SIG-M5 (cell line): ENCODE measurements around the gene CHST10.
"Not testable (repeated sequence)": the region's sequence is repeated elsewhere in the genome, so short reads cannot be mapped to it uniquely, and the experiment has no call there.

Experiments
- DNase-seq: peaks from one replicate; lab custom pipeline; 2025; lab: John Stamatoyannopoulos, UW

The CHST10 gene, protein sequence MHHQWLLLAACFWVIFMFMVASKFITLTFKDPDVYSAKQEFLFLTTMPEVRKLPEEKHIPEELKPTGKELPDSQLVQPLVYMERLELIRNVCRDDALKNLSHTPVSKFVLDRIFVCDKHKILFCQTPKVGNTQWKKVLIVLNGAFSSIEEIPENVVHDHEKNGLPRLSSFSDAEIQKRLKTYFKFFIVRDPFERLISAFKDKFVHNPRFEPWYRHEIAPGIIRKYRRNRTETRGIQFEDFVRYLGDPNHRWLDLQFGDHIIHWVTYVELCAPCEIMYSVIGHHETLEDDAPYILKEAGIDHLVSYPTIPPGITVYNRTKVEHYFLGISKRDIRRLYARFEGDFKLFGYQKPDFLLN

DNA sequence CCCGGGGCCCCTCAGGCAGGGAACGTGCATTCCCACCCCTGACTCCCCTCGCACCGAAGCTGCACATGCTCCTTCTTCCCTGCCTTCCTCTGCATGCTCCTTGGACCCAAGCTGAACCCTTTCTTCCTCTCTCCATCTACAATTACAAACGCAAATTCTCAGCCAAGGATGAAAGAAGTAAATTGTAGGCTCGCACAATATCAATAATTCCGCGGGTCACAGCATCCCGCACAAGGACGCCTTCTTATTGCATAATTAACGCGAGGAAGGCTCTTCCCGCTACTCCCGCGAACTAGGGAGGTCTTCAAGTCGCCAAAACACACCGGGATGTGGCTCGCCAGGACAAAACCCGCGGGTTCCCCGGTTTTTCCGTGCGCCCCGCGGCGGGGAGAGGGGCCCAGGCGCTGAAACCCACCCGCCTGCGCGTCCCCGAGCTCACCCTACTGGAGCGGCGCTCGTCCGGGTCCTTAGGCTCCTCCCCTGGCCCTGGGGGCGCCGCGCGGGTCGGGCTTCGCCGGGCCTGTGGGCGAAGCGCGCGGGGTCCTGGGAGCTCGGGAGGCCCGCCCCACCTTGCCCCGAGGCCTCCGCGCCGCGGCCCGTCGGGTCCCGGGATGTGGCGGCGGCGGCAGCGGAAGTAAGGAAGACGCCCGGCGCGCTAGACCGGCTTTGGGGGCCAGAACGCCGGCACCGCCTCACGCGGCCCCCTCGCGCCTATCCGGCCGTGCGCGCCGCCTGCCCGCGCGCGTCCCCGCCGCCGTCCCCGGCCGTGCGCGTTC is at the start of gene CHST10:
TSS of gene CHST10 (minus strand) at position 734 of the 776 bp plus-strand sequence. CDS start 10,993 bp downstream, outside the sequence.
- DNase-seq, result no peak

DNA sequence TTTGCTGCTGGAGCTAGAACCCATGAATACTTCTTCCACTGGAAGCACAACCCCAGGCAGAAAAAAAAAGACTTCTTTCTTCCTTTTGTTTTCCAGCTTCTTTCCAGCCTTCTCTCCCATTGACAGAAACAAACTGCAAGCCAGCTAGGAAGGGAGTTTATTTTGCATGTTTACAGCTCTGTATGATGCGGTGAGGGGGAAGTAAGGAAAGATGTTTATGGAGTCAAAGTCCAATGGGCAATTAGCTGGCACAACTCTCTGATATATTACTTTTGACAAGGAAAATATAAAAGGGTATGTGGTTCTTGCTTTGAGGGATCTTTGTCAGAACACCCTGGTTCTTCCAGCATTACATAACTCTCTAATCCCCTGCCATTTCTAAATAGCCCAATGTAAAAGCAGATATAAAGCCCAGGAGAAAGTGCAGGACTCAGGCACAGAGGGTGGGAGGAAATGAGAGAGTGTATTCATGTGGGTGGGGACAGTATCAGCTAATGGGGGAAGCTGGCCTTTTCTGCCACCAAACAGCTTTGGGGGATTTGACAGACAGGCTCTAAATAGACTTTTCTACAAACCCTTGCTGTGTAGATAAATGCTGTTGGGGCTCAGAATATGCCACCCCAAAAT is 43.5 kb upstream of the CHST10 start:
- DNase-seq, result no peak

DNA sequence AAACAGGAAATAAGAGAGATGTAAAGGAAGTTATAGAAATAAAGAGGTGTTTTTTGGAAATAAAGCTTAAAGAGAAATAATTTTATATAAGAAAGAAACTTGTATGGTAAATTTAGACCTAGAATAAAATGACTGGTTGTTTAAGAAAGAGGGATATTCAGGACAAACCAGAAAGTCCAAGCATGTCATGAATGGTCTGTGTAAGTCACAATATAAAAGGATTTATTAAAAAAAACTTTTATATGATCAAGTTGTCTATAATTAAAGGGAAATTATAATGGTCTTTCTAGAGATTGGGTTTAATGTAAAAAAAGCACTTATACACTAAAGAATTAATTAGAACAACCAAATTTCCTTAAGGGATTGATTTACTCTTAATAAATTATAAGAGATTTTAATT is 38.9 kb upstream of the CHST10 start:
- DNase-seq, result not testable (repeated sequence)

DNA sequence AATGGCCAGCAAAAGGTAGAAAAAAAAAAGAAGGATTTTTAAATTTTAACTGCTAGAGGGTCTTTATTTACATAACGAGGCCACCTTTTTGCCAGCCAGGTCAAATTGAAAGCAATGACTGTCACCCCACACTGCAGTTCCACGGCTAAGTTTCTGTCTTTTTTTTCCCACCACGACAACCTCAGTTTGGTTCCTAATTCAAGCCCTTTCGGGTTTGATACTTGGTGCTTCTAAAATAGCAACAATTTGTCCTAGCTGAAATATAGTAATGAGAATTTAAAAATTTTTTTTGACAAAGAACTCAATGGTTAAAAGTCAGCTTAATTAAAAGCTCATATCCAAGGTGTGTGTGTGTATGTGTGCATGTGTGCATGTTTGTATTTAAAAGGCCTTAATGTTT is 36.4 kb upstream of the CHST10 start:
- no peak for DNase-seq

DNA sequence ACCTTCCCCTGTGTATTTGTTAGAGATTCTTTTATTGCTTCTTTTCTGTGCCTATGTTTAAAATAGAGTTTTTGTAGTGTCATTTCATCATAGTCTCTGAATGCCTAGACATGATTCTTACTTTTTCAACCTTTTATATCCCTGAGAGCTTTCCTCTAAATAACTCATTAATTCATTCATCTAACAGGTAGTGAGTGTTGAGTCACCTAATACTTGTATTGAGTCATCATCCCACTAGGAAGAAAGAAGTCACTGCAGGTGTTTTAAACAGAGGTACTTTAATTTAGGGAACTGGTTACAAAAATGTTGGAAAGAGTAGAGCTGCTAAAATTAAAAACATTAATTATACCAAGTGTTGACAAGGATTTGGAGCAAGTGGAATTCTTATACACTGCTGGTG is 34.3 kb upstream of the CHST10 start:
- DNase-seq, result no peak

DNA sequence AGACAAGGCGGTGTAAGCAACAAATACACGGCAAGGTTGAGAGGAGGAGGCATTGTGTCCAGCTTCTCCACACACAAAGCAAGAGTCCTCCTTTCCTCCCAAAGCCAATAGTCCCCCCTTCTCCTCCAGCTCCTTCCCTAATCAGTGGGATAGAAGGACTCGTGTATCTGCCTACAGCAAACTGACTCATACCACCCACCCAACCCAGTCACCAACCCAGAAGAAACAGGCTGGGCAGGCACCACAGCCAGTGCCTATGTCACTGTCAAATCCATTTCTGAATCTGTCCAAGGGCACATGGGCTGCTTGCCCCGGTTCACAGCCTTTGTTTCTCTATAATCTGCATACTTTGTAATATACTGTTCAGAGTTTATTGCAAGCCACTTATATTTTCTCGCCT is 33.6 kb upstream of the CHST10 start:
- DNase-seq, result no peak

DNA sequence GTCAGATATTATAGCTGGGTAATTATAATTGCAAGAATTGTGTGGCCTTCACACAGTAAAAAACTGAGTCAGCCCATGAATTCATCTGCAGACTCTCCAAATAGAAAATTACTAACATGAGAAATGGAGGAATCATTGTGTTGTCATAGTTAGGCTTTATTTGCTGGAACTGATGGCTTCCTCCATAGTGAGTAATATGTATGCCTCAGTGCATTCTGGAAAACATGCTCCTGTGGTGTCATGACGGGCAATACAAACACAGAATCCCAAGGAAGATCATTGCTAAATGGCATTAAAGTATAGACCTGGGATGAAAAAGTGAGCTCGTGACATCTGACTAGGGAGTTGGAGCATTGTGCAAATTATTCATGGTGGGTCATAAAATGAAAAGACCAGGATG is 29.2 kb upstream of the CHST10 start:
- no peak for DNase-seq

DNA sequence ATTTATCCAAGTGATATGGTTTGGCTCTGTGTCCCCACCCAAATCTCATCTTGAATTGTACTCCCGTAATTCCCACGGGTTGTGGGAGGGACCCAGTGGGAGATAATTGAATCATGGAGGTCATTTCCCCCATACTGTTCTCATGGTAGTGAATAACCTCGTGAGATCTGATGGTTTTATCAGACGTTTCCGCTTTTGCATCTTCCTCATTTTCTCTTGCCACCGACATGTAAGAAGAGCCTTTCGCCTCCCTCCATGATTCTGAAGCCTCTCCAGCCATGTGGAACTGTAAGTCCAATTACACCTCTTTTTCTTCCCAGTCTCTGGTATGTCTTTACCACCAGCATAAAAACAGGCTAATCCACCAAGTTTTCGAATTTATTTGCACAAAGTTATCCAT is 20.3 kb upstream of the CHST10 start:
- no peak for DNase-seq

DNA sequence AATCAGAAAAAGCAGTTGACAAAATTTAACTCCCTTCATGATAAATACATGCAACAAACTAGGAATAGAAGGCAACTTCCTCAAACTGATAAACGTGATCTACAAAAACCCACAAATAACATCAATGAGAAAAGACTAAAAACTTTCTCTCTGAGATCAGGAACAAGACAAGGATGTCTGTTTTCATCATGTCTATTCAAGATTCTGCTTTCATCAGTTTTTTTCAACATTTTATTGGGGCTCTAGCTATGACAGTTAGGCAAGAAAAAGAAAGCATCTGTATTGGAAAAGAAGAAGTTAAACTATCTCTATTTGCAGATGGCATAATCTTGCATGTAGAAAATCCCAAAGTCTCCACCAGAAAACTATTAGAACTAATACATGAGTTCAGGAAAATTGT is 12.3 kb upstream of the CHST10 start:
- no peak for DNase-seq

DNA sequence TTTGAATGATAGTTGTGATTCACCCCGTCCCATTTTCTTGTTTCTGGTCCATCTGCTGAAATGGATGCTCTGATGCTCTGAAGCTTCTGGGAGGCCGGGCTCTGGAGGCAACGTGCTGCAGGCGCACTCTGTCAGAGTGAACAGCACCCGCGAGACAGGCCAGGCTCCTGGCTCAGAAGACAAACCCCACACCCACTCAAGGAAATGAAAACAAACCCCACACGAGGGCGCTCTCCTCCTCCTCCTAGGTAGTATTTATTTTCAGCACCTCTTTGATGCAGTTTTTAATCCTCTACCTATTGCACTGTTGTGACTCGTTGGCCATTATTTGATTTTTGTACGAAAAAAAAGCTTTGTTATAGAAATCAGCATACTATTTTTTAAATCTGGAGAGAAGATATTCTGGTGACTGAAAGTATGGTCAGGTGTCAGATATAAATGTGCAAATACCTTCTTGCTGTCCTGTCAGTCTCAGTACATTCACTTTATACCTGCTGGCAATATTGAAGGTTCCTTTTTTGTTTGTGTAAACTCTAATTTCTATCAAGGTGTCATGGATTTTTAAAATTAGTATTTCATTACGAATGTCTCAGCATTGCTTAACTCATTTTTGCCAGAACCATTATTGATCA is 10.3 kb upstream of the CHST10 start:
- no peak for DNase-seq

DNA sequence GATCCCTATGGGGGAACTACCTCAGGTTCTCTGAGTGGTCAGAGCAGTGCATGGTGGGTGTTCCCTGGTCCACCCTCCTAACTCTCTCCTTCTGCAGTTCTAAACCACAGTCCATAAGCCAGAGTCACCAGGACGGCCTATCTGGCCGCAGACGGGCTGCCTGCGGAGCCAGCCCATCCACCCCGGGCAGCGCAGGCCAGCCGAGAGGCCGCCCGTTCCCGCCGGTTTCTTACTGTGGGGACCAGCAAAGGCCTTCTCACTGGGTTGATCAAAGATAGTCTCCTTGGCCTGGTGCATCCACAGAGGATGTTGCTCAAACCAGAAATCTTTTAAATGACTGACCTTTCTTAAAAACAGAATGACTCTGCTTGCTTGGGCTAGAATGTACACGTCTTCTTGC is 9.6 kb upstream of the CHST10 start:
- no peak for DNase-seq

DNA sequence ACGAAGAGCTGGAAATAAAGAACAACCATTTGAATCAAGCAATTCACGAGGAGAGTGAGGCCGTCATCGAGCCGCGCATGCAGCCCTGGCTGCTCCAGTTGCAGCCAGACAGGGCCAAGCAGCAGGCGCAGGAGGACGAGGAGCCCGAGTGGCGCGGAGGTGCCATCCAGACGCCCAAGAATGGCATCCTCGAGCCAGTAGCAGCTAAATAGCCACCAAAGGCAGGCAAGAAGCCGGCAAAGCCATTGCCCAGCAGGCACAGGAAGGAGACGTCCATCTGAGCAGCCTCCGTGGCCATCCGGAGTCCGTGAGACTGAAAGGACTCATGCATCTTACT is 8.9 kb upstream of the CHST10 start:
- no peak for DNase-seq

DNA sequence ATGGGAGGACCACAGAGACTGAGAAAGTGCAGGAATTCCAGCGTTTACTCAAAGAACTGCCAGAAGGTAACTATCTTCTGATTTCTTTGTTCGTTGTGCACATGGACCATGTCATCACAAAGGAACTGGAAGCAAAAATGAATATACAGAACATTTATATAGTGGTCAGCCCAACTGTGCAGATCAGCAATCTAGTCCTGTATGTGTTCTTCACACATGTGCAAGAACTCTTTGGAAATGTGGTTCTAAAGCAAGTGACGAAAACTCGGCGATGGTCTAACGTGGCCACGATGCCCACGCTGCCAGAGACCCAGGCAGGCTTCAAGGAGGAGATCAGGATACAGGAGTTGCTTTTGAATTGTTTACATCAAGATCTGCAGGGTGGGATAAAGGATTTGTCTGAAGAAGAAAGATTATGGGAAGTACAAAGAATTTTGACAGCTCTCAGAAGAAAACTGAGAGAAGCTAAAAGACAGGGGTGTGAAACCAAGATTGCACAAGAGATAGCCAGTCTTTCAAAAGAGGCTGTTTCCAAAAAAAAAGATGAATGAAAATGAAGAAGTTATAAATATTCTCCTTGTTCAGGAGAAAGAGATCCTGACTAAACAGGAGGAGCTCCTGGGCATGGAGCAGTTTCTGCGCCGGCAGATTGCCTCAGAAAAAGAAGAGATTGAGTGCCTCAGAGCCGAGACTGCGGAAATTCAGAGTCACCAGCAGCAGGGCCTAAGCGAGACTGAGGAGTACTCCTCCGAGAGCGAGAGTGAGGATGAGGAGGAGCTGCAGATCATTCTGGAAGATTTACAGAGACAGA is 8.3 kb upstream of the CHST10 start:
- no peak for DNase-seq

DNA sequence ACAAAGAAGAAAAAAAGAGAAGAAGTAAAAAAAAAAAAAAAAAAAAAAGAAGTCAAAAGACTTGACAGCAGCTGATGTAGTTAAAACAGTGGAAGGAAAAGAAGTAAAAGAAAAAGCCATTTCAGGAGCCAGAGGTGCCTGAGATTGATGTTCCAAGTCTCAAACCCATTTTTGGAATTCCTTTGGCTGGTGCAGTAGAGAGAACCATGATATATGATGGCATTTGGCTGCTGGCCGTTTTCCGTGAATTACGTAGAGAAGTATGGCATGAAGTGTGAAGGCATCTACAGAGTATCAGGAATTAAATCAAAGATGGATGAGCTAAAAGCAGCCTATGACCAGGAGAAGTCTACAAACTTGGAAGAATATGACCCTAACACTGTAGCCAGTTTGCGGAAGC is 7.6 kb upstream of the CHST10 start:
- no peak for DNase-seq

DNA sequence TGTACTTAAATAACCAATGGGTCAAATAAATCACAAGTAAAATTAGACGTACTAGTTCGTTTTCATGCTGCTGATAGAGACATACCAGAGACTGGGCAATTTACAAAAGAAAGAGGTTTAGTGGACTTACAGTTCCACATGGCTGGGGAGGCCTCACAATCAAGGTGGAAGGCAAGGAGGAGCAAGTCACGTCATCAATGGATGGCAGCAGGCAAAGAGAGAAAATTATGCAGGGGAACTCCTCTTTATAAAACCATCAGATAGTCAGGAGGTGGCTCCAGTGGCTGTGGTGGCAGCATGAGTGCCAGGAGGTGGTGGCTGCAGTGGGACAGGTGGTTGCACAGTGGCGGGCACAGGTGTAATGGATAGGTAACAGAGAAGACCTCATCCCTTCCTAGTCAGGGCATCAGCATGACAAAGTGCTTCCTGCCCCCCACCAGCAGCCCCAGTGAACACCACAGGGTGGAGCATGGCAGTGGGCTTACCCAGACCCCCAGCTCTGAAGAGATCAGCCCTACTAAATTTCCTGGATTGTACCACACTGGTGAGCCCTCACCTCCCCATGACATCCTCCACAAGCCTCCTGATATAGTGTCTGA is 6.9 kb upstream of the CHST10 start:
- no peak for DNase-seq

DNA sequence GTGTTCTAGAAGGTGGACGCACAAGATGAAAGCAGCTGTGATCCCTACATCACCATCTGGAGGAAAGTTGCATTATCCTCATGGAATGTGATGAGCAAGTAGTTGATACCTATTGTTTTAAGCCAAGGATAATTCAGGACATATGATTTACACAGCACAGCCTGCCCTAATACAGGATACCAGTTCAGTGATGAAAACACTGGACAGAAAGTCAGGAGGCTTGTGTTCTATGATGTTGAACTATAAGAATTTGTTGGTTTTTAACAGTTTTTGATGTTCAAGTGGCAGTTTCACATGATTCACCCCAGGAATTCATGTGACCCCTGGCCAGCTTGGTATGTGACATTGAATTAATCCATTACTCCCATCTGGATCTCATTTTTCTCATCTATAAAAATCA is 6.2 kb upstream of the CHST10 start:
- DNase-seq, result no peak

DNA sequence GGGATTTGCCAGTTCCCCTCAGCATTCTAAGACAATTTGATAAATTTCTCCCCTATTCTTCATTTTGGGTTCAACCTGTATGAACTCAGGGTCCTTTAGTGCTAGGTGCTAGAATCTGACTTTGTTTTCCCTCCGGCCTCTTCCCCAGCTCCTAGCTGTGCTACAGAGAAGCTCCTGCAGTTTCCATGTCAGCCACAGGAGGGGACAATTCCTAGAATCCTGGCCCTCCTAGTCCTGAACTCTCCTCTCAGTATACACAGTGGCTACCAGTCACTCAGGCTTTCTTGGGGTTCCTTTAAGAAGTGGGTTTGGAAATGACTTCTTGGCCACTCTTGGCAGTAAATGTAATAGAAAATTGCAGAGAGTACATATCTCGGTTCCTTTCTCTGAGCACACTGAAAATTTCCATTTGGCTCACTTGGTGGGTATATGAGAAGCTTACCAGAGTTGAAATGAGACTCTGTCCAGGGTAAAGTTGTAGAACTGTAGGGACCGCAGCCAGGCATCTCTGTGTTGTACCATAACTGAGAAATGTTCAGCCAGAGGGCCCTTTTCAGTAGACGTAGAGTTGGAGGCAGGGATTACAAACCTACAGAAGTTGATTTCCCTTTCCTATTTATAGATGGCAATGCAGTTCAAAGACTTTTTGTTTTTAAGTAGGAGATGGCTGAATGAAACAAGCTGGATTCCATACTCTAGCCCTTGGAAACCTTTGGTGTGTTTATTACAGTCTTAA is 5.0 kb upstream of the CHST10 start:
- no peak for DNase-seq

DNA sequence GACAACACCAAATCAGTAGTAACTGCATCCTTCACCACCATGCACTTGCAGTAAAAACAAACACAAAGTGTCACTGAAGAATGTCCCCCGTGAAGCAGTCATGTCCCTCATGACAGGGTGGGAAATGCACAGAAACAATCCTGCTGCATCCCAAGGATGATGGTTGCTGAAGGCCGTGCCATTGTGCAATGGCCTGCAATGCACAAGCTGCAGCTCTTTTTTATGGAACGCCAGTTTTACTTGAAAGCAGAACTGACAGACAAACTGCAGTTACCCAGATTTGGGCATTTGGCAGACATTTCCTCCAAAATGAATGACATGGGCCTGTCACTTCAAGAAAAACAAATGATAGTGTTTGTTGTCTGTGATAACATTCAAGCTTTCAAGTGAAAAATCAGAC is 2.4 kb upstream of the CHST10 start:
- no peak for DNase-seq

DNA sequence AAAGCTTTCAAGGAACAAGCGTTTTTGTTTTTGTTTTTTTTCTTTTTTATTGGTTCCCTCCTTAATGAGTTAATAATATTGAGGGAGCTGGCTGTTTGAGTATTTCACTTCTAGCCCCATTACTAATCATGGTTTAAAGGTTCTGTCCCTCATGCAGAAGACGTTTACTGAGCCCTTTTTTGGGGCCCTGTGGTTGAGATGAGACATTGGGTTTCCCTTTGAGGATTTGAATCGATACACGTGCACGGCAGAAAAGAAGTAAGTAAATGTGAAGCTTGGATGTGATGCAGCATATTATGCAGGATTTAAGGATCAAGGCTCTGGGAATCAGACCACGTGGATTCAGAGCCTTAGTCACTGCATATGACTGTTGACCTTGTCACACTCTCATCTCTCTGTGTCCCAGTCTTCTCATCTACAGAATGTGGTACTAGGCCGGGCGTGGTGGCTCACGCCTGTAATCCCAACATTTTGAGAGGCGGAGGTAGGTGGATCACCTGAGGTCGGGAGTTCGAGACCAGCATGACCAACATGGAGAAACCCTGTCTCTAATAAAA is 1.0 kb upstream of the CHST10 start:
- DNase-seq, result no peak

DNA sequence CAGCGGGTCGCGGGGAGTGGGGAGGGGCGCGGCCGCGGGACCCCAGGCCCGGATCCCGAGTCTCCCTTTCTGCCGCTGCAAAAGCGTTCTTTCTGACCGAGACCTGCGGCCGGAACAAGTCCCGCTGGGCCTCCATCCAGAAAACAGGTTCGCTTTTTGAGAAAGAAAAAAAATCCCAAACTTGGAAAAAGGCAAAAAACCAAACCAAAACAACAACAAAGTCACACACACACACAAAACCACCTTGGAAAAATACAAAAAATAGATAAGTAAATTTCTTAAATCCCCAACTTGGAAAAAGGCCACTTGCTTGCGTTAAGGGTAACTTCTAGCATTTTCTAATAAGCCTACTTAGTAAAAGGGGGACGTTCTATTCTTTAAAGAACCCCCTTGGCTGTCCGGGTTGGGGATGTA is 250 bp upstream of the CHST10 start:
- no peak for DNase-seq
